Measurements from ENCODE around the gene AUNIP.

AUNIP gene

GRCh38 chr1:25890239-25891034, 31.2 kb upstream of the AUNIP start:
- no peak for DNase-seq

- no peak for DNase-seq
Observed at GRCh38 chr1:25889470-25889869, 30.2 kb upstream of the AUNIP start.

- no peak for DNase-seq
Observed at GRCh38 chr1:25888426-25888987, 29.2 kb upstream of the AUNIP start.

- DNase-seq: no peak
Observed at GRCh38 chr1:25885602-25886001, 26.3 kb upstream of the AUNIP start.

- no peak for DNase-seq
Observed at GRCh38 chr1:25881266-25881665, 22.0 kb upstream of the AUNIP start.

DNA sequence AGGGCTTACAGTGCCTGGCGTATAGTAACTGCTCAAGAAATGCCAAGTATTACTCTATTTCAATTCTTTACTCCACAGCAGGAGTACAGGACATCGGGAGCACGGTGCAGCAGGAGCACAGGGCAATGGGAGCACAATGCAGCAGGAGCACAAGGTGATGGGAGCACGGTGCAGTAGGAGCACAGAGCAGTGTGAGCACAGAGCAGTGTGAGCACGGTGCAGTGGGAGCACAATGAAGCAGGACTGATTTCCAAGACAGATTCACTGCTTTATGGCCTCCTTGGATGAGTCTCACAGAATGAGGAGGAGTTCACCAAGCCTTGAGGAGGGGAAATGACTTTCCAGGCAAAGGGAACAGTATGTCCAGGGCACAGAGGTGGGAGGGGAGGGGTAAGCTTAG, 21.3 kb upstream of the AUNIP start:
- DNase-seq: no peak

DNA sequence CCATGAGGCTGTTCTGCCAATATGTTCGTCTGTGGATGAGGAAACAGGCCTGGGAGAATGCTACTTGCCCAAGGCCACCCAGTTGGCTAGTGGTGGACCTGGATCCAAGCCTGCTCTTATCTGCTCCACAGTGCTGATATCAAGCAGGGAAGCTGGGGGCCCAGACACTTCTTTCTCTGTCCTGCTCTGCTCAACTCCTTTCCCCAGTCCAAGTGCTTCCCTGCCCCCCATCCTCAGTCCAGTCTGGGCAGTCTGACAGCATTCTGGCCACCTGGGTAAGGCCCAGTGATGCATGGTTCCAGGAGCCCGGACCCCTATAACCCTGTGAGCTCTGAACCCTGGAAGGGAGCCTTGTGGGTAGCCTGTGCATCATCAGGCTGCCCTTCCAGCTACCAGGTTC, 20.4 kb upstream of the AUNIP start:
- no peak for DNase-seq

DNA sequence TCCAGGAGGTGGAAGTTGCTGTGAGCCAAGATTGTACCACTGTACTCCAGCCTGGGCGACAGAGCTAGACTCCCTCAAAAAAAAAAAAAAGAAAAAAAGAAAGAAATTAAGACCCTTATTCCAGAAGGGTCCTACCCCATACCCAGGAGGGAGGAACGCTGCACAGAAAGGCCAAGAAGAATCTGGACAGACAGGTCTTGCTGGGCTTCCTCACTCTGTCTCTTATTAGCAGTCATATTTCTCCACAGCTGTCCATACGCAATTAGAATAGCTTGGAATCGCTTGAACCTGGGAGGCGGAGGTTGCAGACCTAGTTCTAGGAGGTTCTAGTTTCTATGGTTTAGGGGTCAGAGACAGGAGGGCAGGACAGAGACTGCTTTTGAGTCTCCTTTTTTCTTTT, 19.4 kb upstream of the AUNIP start:
- no peak for DNase-seq

GRCh38 chr1:25877155-25877554, 17.9 kb upstream of the AUNIP start:
- no peak for DNase-seq

DNA sequence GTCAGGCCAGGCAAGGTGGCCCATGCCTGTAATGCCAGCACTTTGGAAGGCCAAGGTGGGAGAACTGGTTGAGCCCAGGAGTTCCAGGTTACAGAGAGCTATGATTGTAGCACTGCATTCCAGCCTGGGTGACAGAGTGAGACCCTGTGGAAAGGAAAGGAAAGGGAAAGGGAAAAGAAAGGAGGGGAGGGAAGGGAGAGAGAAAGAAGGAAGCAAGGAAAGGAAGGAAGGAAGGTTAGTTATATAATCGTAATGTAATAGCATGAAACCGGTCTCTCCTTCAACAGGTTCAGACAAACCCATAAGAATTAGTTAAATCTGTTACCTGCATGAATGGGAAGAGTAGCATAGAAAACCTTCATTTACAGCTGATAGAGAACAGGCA, 17.4 kb upstream of the AUNIP start:
- no peak for DNase-seq

- DNase-seq: peak in 5 of 51 donors; percentile 49 to 66 (median 53)
Observed at GRCh38 chr1:25875856-25876692, 16.8 kb upstream of the AUNIP start.

GRCh38 chr1:25875154-25875855, 16.0 kb upstream of the AUNIP start, which contains the start of gene PAQR7:
Gene PAQR7, minus strand, starts transcription at chr1:25875708. Its CDS starts 11,869 bp downstream, at chr1:25863839.
- peak in 49 of 51 donors; percentile 31 to 89 (median 71) for DNase-seq

GRCh38 chr1:25874635-25875153, 15.4 kb upstream of the AUNIP start:
- no peak for DNase-seq

GRCh38 chr1:25874209-25874608, 15.0 kb upstream of the AUNIP start:
- no peak for DNase-seq

- peak in 5 of 51 donors; percentile 8 to 18 (median 15) for DNase-seq
Observed at GRCh38 chr1:25873120-25873519, 13.9 kb upstream of the AUNIP start.

GRCh38 chr1:25872713-25873112, 13.5 kb upstream of the AUNIP start:
- DNase-seq: no peak

- no peak for DNase-seq
Observed at GRCh38 chr1:25871704-25872494, 12.6 kb upstream of the AUNIP start.

GRCh38 chr1:25871086-25871703, 11.9 kb upstream of the AUNIP start:
- DNase-seq: no peak

GRCh38 chr1:25870614-25871013, 11.4 kb upstream of the AUNIP start:
- no peak for DNase-seq

Measured in hypothalamus (tissue), 51 donors.